Measurements from ENCODE around the gene OR8G5.
"Not testable (repeated sequence)": the region's sequence is repeated elsewhere in the genome, so short reads cannot be mapped to it uniquely, and the experiment has no call there.

Gene OR8G5, protein sequence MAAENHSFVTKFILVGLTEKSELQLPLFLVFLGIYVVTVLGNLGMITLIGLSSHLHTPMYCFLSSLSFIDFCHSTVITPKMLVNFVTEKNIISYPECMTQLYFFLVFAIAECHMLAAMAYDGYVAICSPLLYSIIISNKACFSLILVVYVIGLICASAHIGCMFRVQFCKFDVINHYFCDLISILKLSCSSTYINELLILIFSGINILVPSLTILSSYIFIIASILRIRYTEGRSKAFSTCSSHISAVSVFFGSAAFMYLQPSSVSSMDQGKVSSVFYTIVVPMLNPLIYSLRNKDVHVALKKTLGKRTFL

DNA sequence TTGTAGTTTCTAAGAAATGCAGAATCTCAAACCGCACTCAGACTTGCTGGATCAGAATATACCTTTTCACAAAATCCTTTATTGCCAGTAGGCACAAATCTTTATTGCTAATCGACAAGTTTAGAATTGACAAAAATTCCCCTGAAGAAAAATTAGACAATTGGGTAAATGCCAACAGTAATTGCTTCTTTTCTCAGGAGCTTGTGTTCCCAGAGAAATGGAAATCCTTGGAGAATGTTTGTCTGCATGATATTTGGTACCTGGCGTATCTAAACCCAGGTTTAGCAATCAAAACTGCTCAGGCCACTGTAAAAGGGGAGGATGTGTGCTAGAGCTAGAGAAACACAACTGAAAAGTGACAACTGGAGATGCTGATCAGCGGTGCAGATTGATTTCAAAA is at the start of gene OR8G5:
TSS of gene OR8G5 (plus strand) at position 301 of the 400 bp plus-strand sequence. CDS start 8,556 bp downstream, outside the sequence.
- no peak for FAIRE-seq

DNA sequence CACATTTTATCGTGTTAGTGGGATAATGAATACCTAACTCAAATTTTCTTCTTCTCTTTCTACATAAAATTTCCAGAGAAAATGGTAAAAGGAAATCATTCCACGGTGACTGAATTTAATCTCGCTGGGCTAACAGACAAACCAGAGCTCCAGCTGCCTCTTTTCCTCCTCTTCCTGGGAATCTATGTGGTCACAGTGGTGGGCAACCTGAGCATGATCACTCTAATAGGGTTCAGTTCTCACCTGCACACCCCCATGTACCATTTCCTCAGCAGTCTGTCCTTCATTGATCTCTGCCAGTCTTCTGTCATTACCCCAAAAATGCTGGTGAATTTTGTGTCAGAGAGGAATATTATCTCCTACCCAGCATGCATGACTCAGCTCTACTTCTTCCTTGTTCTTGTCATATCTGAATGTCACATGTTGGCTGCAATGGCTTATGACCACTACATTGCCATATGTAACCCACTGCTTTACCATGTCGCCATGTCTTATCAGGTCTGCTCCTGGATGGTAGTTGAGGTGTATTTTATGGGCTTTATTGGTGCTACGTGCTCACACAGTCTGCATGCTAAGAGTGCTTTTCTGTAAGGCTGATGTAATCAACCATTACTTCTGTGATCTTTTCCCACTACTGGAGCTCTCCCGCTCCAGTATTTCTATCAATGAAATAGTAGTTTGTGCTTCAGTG is 48.9 kb upstream of the OR8G5 start:
- no peak for FAIRE-seq

DNA sequence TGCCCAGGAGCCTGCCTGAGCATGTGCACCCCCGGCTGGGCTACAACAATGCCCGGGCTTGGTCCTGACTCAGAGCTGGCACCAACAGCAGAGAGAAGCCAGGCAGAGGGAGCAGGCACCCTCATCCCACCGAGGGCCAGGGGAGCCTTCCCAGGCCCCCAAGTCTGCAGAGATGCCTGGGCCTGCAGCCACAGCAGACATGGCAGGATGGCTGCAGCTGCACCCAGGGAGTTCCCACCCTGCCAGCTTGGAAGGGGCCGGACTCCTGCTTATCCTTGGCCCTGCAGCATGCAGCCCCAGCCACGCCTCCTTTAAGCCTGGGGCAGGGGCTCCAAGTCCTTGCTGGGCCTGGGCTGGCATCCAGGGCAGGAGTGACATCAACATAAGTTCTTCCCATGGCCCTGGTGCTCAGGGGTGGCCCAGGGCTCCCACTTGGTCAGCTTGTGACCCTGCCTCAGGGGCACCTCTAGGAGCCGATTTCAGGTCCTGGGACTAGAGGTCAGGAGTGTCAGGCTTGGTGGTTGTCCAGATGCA is 46.3 kb upstream of the OR8G5 start:
- no peak for FAIRE-seq

DNA sequence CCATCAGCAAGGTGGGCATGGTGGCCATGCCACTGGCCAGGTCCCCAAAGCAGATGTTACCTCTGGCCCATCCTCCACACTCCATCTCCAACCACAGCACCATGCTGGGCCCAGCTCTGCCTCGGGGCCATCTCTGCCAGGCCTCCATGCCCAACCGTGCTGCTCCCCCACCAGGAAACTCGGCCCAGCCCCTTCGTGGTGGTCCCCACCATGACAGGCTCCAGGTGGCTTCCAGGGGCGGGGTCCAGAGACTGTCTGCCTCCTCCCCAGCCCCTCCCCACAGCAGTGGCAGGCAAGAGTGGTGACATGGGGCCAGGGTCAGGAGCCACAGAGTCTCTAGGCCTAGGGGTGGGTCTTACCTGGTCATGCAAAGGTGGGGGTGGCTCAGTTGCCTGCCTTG is 45.8 kb upstream of the OR8G5 start:
- no peak for FAIRE-seq

DNA sequence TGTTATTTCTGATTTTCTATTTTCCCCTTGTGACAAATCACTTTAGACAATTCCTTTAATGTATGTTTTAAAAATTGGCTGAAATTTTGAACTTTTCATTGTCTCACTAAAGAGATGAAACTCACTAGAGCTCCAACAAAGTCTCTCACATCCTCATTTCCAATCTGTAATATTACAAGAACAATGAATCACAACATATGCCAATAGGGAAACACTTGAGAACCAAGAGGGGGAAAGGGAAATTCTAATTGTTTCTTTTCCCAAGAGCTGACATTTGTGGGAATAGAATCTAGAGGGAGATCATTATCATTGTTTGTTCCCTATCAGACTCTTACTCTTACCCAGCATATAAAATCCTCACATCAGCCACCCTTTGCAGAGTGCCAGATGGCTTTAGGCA is 44.9 kb upstream of the OR8G5 start:
- no peak for FAIRE-seq

DNA sequence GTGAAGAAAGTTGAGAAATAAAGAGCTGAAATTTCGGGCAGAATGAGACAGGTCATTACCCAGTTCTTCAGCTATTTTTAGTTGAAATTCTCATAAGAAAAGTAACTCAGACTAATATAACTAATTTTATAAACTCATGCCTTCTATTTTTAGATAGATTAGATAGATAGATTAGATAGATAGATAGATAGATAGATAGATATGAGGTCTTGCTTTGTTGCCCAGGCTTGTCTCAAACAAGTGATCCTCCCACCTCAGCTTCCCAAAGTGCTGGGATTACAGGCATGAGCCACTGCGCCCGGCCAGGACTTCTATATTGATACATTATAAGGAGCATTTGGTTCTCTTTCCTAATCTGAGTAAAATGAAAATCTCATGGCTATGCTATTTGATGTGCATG is 42.1 kb upstream of the OR8G5 start:
- no peak for FAIRE-seq

DNA sequence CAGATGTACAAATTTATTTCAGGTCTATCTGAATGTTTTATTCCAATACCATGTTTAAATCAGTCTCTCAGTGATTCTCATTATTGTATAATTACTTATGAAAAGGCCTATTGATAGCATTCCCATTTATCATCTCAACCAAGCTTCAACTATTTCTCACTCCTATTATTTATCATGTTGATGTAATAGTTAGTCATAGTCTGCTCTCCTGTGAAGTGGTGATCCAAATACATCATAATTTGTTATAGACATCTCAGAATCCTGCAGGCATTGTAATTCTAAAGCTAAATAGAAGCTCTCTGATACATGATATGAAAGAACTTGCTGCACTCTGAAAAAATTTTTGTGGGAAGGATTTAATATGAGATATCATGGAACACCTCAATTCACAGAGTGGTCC is 37.0 kb upstream of the OR8G5 start:
- no peak for FAIRE-seq

DNA sequence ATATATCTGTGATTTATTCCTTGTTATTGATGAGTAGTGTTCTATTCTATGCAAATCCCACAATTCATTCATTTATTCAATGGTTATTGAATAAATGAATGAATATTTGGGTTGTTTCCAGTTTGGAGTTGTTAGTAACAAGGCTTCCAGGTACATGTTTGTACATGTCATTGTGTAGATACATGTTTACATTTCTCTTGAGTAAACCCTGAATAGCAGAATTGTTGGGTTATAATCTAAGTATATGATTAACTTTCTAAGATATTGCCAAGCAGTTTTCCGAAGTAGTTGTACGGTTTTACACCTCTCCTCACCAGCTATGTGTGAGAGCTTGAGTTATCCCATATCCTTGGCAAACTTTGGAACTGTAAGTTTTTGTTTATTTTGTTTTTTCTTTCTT is 33.8 kb upstream of the OR8G5 start:
- no peak for FAIRE-seq

DNA sequence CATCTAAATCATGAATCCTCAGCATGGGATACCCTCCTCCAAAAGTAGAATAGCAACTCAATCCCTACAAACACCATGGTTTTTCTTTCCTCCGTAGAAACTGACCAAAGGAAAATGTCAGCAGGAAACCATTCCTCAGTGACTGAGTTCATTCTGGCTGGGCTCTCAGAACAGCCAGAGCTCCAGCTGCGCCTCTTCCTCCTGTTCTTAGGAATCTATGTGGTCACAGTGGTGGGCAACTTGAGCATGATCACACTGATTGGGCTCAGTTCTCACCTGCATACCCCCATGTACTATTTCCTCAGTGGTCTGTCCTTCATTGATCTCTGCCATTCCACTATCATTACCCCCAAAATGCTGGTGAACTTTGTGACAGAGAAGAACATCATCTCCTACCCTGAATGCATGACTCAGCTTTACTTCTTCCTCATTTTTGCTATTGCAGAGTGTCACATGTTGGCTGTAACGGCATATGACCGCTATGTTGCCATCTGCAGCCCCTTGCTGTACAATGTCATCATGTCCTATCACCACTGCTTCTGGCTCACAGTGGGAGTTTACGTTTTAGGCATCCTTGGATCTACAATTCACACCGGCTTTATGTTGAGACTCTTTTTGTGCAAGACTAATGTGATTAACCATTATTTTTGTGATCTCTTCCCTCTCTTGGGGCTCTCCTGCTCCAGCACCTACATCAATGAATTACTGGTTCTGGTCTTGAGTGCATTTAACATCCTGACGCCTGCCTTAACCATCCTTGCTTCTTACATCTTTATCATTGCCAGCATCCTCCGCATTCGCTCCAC is 31.4 kb upstream of the OR8G5 start:
- not testable (repeated sequence) for FAIRE-seq

DNA sequence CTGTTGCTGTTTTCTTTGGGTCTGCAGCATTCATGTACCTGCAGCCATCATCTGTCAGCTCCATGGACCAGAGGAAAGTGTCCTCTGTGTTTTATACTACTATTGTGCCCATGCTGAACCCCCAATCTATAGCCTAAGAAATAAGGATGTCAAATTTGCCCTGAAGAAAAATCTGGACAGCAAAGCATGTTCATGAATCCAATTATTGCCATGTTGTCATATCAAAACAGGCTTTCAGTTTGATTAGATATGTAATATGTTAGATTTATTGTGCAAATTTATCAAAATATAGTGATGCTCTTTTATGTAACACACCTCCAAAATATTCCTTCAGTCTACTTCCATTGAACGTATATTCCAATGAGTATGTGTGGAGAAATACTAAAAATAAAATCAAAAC is 30.7 kb upstream of the OR8G5 start:
- no peak for FAIRE-seq

DNA sequence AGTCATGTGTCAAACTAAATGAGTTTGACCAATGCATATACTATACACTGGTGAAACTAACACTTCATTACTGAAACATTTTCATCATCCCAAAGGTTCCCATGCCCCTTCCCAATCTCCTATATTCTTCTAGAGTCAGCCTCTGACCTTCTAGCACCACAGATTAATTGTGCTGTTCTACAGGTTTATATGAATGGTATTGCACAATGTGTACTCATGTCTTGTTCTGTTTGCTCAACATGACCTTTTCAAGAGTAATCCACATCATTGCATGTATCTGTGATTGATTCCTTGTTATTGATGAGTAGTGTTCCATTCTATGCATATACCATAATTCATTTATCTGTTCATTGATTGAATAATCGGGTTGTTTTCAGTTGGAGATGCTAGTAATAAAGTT is 22.8 kb upstream of the OR8G5 start:
- FAIRE-seq, result no peak

DNA sequence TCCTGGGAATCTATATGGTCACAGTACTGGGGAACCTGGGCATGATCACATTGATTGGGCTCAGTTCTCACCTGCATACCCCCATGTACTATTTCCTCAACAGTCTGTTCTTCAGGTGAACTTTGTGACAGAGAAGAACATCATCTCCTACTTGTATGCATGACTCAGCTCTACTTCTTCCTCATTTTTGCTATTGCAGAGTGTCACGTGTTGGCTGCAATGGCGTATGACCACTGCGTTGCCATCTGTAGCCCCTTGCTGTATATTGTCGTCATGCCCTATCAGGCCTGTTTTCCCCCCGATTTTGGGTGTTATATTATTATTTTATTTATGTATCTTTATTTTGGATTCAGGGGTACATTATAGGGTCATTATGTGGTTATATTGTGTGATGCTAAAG is 17.7 kb upstream of the OR8G5 start:
- no peak for FAIRE-seq

DNA sequence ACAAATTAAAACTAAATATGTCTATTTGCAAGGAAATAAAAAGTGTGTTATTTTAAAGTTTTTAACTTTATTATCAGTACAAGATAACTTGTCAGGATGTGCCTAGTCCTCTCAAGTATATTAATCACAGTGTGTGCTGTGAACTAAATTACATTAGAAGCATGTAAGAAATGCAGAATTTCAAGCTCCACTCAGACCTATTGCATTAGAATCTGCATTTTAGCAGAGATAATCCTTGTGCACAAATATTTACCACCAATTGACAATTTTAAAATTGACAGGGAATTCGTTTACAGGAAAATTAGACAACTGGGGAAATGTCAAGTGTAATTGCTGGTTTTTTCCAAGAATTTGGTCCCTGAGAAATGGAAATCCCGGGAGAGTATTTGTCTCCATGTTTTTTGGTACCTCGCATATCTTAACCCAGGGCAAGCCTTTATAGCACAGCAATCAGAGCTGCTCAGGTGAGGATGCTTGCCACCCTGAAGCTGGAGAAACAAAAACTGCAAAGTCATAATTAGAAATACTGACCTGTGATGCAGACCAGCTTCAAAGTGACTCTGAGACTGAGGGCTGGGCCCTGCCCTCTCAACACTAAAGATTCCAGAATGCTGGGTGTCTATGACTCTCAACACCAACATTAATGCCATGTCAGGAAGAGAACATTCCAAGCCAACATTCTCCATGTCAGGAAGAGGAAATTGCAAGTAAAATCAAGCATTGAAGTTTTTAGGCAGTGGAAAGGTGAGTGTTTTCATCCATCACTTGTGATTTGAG is 15.4 kb upstream of the OR8G5 start, which contains the start of gene OR8G1:
TSS of gene OR8G1 (plus strand) at position 475 of the 777 bp plus-strand sequence. CDS start 8,581 bp downstream, outside the sequence.
- no peak for FAIRE-seq

DNA sequence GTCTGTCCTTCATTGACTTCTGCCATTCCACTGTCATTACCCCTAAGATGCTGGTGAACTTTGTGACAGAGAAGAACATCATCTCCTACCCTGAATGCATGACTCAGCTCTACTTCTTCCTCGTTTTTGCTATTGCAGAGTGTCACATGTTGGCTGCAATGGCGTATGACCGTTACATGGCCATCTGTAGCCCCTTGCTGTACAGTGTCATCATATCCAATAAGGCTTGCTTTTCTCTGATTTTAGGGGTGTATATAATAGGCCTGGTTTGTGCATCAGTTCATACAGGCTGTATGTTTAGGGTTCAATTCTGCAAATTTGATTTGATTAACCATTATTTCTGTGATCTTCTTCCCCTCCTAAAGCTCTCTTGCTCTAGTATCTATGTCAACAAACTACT is 6.3 kb upstream of the OR8G5 start:
- FAIRE-seq, result not testable (repeated sequence)

DNA sequence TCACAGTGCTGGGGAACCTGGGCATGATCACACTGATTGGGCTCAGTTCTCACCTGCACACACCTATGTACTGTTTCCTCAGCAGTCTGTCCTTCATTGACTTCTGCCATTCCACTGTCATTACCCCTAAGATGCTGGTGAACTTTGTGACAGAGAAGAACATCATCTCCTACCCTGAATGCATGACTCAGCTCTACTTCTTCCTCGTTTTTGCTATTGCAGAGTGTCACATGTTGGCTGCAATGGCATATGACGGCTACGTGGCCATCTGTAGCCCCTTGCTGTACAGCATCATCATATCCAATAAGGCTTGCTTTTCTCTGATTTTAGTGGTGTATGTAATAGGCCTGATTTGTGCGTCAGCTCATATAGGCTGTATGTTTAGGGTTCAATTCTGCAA is 8.9 kb downstream of the OR8G5 start:
- FAIRE-seq, result not testable (repeated sequence)

DNA sequence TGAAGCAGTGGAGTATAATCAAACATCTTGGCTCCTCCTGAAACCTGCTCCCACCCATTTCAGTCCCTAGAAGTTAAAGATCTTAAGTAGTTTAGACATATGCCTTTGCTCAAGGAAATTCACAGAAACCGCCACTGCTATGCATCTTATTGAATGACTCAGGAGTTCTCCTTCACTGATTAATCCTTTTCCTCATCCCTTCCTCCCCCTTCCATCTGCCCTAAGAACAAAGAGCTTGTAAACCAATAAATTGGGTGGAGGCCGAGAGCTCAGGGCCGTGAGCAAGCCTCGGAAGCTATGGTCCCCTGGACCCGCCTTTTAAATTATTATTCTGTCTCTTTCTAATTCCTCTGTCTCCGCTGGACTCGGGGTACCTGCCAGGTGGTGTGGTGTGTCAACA is 14.7 kb downstream of the OR8G5 start:
- not testable (repeated sequence) for FAIRE-seq

DNA sequence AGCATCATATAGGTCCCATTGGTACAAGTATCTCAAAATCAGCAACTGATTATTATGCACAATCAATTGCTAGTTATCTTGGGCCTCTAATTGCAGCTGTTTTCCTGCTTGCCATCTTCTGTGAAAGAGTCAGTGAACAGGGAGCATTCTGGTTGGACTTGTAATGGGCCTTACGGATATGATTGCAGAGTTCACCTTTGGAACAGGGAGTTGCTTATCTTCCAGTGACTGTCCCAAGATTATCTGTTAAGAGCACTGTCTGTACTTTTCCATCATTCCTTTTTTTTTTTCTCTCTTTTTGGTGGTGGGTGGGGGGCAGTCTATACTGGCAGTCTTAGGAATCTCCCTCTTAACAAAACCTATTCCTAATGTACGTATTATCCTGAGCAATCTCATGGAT is 17.8 kb downstream of the OR8G5 start:
- FAIRE-seq, result no peak

DNA sequence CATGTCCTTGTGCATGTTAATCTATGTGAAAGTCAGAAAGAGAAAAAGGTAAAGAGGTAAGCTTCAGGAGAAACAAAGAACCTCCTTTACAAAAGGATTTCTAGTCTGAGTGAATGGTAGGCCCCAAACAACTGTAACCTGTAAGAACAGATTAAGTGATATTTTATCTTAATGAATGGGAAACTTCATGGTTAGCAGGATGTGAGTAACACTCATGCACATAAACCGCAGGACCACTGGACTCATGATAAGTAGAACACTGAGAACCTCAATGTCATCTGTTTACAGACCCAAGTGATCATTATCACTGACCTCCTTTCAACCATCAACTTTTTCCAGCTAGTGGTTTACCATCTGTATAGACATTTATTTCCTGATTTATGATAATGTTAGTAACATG is 19.9 kb downstream of the OR8G5 start:
- no peak for FAIRE-seq

DNA sequence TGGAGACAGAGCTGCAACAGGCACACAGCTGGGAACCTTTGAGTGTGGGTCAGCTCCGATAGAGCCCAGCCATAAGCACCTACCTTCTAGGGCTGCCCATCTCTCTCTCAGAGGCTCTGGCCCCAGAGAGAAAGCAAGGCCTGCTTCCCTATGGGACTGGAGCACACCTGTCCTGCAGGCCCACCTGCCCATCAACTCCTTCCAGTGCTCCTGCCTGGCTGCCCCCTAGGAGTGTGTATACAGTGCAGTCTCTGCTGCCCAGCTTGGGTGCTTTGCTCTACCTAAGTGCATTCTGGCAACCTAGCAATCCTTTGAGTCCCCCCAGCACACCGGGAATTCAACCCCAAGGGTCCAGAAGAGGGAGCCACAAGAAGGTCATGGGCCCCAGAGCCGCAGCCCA is 21.0 kb downstream of the OR8G5 start:
- no peak for FAIRE-seq

DNA sequence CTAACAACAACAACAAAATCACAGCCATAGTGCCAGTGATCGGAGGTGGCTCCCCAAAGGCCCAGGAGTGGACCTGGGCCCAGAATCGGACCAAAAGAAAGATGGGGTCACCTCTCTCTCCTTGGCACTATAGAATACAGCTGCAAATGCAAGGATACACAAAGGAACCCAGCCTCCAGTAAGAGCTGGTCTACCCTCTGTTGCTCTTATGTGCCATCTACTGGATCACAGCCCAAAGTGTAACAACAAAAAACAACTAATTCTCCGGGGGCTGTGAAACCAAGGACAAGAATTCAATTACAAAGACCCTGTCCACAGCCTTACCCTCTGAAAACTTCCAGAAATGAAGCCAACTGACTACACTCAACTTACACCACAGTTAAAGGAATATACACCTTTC is 21.6 kb downstream of the OR8G5 start:
- FAIRE-seq, result no peak

DNA sequence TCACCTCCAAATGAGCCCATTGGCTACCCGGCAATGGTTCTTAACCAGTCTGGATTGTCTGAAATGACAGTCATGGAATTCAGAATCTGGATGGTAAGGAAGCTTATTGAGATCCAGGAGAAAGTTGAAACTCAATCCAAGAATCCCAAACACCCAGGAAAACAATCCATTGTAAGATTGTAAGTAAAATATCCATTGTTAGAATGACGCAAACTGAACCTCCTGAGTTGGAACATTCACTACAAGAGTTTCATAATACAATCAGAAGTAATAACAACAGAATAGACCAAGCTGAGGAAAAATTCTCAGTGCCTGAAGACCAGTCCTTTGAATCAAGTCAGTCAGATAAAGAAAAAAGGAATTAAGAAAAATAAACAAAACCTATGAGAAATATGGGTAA is 22.1 kb downstream of the OR8G5 start:
- no peak for FAIRE-seq

DNA sequence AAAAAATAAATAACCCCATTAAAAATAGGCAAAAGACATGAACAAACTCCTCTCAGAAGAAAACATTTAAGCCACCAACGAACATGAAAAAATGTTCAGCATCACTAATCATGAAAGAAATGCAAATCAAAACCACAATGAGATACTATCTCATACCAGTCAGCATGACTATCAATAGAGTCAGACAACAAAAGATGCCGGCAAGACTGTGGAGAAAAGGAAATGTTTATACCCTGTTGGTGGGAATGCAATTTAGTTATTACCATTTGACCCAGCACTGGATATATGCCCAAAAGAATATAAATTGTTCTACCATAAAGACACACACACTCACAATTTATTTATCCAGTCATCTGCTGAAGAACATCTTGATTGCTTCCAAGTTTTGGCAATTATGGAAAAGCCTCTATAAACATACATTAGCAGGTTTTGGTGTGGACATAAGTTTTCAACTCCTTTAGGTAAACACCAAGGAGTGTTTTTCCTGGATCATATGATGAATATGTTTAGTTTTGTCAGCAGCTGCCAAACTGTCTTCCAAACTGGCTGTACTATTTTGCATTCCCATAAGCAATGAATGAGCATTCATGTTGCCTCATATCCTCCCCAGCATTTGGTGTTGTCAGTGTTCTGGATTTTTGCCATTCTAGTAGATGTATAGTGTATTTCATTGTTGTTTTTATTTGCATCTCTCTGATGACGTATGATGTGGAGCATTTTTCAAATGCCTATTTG is 29.6 kb downstream of the OR8G5 start:
- no peak for FAIRE-seq

Data from endometrium (tissue), 2 donors.